DMS153 treated with DMSO at 0.1 percent for 48 hours (cell line): ENCODE results near the gene AKAP13.

Experiments used
- DNase-seq: peaks from one replicate; lab custom pipeline; 2025; ENCODE audit not compliant: unreplicated experiment; lab: John Stamatoyannopoulos, UW

AKAP13 gene

DNA sequence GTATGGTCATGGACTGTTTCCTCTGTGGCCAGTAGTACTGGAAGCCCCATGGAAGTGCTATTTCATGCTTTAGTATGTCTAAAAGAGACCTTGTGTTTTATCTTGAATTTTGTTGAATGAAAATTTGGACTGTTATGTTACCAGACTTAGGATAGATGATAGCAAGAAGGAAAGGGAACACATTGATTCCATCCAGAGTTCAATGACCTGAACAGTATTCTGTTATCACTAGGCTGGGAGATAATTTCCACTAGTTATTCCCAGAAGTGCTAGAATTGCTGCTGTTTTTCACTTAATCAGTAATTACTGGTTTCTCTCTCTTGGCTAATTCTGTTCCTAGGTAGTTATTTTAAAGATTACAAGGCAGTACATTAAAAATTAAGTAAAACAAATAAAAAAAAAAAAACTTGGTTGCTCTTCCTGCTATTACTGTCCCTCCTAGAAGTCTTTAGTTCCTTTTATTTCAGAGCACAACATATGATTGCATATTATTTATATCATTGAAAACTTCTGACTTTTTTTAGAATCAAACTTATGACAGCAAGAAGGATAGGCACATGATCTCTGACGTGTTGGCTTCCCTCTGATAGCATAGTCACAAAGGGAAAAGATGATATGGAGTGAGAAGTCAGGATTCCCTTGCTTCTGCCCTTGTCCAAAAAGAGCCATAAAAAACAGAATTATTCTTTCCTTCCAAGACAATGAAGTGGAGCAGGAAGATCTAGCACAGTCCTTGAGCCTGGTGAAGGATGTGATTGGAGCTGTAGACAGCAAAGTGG is 342.2 kb downstream of the AKAP13 start:
- no peak for DNase-seq

DNA sequence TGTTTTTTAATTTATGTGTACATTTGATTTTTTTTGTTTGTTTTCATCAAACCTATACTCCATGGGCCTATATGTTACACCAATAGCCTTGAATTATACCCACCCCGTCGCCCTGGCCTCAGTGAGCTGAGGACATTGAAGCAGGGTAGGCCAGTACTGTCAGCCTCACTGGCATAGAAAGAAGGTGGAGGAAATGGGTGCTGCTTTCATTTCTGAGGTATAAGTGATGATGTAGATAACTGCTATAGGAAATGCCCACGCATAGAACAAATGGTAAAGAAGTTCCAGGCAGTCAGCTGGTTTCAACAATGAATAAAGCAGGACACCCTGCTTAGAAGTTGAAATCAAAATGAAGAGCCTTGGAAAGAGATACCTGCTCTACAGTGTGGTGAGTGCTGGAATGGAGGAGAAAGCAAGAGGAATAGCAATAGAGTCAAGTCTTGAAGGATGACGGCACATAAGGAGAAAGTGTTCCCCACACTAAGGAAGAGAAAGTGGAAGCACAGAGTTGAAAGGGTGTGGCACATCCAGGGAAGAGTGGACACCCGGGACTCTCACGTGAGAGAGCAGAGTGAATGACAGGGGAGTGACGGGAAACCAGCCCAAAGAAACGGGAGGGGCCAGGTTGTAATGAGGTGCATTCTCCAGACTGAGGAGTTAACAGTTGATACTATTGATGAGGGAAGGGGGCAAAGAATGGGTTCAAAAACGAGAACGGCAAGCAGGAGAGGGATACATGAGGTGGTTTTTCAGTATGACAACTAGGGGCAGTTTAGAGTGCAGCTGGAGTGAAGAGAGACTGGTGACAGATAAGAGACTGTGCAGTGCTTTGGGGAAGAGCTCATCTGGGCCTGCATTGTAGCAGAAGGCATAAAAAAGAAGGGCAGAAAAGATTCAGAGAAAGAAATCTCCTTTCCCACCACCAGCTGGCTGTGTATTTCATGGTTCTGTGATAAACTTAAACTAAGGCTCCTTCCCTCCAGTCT is 343.9 kb downstream of the AKAP13 start:
- DNase-seq: no peak

DNA sequence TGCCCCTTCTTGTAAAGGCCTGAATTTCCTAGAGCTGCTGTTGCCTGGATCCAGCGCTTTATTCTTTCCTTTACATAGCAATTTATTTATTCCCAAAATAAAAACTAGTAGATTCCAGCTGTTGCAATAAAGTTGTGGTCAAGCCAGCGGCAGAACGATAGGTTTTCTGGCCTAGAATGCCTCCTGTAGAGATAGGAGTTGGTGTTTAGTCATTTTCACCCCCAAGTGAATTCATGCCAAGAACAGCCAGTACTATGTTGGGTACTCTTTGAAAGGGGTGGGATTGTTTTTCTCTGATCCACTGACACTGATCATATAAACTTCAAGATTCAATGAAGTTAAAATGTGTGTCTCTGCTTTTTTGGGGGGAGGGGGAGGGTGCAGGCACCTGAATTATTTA is 344.6 kb downstream of the AKAP13 start:
- DNase-seq: no peak

DNA sequence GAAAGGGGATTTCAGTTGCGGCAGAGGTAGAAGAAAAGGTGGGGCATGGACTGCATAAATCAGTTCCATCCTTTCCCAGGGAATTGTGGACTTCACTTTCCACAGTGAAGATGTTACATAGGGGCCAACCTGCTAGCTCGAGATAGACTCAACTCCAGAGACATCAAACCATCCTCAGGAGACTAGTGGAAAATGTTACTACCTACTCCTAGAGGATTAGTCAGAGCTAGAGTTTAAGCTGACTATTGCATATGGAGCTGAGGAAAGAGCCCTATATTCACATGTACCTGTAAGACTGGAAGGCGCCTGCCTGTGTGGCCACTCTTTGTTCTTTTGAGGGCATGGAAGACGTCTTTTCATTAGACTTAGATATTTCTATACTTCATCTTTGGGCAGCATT is 345.2 kb downstream of the AKAP13 start:
- no peak for DNase-seq

DNA sequence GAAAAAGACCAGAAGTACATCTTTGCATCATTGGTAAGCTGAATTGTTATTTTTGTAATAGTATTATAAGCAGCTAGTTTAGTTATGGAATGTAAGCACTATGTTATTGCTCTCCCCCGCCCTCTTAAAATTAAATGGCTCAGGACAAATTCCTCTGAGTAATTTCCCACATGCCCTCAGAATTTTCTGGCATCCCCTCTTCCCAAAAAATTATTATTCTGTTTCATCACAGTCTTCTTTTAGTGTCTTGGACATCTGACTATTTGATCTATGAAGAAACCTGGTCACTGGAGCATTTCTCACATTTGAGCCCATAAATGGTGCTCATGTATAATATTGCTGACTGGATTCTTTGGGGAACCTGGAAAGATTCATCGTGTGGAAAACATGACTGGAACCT is 346.1 kb downstream of the AKAP13 start:
- DNase-seq: no peak

DNA sequence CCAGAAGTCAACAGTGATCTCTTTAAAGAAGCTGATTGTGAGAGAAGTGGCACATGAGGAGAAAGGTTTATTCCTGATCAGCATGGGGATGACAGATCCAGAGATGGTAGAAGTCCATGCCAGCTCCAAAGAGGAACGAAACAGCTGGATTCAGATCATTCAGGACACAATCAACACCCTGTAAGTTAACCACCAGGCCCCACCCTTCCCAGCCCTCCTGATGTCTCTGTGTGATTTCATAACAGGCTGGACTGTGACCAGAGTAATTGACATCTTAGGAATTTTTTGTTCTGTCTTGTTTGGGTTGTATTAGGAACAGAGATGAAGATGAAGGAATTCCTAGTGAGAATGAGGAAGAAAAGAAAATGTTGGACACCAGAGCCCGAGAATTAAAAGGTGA is 346.7 kb downstream of the AKAP13 start:
- DNase-seq: no peak

DNA sequence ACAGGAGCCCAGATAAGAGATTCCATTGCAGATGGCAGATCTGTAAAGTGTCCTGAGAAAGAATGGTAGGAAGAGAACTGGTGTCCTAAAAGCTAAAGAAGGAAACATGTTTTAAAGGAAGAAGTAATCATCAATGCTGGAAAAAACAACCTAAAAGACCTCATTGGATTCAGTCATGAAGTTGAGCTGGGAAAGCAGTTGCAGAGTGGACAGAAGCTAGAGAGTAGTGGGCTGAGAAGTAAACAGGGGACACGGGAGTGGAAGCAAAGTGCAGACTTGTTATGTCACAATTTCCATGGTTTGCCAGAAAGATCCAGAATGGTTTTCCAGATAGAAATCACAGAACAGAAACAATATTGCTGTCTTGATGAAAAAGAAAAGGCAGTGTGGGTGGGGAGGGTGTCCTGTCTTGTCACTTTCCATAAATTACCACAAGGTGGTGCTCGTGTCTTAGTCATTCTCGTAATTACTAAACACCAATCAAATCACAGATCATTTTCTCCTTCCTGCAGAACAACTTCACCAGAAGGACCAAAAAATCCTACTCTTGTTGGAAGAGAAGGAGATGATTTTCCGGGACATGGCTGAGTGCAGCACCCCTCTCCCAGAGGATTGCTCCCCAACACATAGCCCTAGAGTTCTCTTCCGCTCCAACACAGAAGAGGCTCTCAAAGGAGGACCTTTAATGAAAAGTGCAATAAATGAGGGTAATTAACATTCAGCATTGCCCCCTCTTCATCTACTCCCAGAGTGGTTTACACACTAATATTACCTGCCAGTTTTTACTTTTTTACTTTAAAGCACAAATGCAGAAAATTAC is 349.8 kb downstream of the AKAP13 start:
- DNase-seq: peak; percentile 18

DNA sequence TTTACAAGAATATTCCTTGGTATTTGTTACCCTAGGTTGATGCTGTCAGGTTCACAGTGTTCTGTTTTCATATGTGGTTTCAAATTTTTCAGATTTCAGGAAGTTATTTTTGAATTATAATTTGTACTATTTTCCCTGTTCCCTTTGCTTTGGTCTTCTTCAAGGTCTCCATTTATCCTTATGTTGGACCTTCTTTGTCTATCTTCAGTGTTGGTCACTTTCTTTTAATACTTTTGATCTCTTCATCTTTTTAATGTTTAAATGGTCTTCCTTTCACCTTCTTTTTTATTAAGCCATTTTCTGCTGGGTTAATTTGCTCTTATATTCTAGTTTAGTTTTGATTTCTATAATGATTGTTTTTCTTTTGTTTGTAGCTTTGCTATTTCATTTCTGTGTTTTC is 353.0 kb downstream of the AKAP13 start:
- no peak for DNase-seq

DNA sequence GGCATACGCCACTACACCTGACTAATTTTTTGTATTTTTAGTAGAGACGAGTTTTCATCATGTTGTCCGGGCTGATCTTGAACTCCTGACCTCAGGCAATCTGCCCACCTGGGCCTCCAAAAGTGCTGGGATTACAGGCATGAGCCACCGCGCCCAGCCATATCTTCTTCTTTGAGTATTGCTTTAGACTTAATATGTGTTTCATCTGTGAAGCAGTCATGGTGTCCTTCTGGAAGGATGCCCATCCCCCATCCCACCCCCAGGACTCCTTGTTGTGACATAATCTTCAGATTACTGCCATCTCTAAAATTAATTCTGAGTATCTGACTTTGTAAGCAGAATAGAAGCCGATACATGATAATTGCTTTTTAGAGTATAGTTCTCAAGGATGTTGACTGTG is 356.7 kb downstream of the AKAP13 start:
- DNase-seq: no peak

DNA sequence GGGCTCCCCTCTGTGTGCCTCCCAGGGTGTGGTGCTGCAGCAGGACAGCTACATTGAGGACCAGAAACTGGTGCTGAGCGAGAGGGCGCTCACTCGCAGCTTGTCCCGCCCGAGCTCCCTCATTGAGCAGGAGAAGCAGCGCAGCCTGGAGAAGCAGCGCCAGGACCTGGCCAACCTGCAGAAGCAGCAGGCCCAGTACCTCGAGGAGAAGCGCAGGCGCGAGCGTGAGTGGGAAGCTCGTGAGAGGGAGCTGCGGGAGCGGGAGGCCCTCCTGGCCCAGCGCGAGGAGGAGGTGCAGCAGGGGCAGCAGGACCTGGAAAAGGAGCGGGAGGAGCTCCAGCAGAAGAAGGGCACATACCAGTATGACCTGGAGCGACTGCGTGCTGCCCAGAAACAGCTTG is 360.6 kb downstream of the AKAP13 start:
- no peak for DNase-seq

DNA sequence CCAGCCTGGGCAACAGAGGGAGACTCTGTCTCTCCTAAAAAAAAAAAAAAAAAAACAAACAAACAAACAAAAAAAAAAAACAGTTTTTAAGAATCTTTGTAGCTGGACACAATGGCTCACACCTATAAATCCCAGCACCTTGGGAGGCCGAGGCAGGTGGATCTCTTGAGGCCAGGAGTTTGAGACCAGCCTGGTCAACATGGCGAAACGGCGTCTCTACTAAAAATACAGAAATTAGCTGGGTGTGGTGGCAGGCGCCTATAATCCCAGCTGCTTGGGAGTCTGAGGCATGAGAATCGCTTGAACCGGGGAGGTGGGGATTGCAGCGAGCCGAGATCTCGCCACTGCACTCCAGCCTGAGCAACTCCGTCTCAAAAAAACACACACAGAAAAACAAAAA is 361.3 kb downstream of the AKAP13 start:
- no peak for DNase-seq

DNA sequence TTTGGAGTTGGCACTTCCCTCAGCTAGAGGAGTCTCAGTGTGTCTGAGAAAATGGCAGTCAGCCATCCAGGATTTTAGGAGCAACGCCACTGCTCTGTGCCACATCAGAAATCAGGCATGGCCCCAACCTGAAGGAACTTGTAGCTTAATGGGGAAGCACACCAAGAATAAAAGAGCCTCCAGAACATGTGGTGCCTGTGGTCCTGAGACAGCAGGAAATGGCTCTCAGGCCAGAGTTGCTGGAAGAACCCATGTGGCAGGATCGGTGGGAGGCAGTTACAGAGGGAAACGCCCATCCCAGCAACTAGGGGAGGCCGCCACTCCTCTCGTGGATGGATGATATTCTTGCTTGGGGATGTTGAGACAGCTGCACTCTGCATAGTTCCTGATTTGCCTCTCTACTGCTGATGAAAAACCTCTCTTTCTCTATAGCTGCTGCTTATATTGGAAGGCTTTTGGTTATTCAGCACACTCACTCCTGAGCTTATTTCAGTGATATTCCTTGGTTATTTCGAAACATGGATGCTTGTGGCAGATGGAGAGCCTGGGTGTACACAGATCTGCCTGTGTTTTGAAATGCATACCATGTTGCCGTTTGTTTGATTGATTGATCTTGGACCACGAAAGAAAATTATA is 361.9 kb downstream of the AKAP13 start:
- no peak for DNase-seq

DNA sequence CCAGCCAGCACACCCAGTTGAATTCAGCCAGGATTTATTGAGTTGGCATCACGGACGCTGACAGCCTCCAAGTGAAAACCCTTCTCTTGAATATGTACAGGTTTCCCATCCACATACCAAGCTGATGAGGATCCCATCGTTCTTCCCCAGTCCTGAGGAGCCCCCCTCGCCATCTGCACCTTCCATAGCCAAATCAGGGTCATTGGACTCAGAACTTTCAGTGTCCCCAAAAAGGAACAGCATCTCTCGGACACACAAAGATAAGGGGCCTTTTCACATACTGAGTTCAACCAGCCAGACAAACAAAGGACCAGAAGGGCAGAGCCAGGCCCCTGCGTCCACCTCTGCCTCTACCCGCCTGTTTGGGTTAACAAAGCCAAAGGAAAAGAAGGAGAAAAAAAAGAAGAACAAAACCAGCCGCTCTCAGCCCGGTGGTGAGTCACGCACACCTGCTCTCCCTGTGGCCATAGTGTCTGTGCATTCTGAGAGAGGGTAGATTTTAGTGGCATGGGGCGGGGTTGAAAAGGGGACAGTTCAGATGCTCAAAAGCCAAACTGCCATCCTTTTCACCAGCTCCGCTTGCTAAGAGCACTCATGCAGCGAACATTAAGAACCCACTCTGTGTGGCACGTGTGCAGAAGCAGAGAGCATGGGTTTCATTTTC is 363.1 kb downstream of the AKAP13 start:
- peak; percentile 58 for DNase-seq

DNA sequence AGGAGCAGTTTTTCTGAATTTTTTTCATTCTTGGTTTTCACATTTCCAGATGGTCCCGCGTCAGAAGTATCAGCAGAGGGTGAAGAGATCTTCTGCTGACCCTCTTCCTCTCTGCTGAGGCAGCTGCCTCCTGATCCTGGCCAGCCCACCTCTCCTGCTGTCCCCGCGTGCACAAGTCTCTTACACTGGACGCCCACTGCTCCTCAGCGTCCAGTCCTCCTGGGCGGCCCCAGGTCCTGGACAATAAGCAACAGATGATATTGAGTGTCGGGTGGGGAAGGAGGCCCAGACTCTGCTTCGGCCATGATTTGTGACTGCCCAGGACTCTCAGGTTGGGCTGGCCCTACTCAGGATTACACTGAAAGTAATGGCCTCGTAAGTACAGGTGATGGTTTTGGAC is 364.2 kb downstream of the AKAP13 start:
- no peak for DNase-seq

DNA sequence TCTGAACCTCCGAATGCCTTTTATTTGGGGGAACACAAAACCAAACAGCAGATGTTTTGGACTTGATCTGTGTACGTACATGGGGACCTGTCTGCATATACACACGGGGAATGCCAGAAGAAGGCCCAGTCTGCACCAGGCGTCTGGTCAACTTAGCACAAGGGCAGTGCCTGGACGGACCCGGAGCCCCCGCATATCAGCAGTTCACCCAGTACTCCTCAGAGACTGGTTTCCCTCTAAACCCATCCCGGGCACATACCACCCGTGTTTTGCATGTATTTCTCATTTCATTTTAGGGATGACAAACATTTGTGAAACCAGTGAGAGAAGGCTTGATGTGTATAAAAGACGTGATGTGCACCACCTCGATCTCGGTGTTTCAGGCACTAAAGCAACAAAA is 364.6 kb downstream of the AKAP13 start:
- DNase-seq: no peak

DNA sequence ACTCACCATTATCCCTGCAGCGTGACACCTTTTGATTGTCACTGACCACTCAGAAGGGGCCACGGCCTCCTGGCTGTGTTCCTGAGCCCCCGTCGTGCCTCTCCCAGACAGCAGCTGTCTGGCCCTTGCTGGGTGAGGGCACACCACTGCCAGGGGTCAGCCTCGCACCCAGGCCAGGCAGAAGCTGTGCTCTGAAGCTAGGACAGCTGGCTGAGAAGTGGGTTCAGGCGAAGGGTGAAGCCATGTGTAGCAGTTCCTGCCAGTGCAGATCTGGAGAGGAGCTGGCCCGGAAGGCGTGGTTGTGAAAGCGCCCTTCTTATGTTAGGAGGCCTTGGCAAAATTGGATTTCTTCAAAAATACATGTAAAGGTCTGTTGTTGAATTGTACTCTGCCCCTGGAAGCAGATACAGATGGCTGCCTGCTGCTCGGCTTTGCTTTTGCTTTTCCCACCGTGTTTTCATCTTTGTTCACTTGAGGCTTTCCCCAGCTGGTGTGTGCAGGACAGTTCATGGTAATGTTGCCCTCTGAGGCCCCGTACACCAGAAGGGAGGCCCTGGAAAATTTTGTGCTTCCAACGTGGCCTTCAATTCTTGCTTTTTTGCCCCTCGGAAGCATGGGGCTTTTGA is 365.2 kb downstream of the AKAP13 start:
- no peak for DNase-seq

DNA sequence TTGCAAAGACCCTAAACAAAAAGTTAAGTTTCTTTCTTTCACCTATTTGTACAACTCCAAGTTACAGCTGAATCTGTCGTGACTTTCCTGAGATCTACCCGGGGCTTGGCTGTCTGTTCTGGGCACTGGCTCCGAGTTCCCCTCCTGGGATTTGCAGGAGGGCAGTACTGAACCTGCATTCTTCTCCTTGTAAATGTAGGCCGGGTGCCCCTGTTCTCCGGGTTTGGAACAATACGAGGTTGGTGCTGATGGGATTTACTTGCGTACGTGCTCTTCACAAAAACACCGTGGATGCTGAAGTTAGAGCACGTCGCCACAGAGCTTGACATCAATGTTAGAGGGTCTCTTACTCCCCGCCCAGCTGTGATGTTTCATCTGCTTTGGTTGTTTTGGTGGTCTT is 366.2 kb downstream of the AKAP13 start:
- no peak for DNase-seq

DNA sequence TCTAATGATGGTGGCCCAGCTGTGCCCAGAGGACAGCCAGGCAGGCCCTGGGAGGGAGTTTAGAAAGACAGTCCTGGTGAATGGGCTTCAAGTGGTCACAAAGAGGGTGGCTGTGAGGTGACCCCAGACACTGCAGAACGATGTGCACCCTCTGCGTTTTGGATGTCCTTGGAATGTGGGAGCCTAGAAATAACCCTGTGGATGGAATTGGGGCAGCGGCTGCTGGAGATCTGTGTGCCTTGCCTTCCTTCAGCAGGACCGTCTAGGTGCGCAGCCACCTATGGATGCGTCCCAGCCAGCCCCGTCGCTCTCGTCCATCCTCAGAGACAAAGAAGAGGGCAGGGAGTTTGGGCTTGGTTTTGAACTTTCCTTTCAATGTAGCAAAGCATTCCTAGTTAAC is 367.8 kb downstream of the AKAP13 start:
- no peak for DNase-seq

DNA sequence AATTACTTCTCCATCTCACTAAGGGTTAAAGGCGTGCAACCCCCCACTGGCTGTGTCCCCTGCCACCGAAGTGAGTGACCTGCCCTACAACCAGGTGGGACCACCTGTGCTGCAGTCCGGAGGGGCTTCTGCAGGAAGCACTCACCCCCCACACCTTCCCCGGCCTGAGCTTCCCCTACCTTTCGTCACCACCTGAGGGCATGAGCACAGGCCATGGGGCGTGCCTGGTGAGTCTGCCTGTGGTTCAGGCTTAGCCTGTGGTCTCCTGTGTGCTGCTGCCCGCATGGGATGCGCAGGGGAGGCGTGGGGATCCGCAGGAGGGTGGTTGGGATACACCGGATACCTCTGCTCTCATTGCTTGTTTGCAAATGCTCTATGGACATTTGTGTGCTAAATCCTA is 368.3 kb downstream of the AKAP13 start:
- DNase-seq: no peak
